ENCODE measurements around the gene NSG1.
"Not testable (repeated sequence)": the region's sequence is repeated elsewhere in the genome, so short reads cannot be mapped to it uniquely, and the experiment has no call there.

The NSG1 gene

DNA sequence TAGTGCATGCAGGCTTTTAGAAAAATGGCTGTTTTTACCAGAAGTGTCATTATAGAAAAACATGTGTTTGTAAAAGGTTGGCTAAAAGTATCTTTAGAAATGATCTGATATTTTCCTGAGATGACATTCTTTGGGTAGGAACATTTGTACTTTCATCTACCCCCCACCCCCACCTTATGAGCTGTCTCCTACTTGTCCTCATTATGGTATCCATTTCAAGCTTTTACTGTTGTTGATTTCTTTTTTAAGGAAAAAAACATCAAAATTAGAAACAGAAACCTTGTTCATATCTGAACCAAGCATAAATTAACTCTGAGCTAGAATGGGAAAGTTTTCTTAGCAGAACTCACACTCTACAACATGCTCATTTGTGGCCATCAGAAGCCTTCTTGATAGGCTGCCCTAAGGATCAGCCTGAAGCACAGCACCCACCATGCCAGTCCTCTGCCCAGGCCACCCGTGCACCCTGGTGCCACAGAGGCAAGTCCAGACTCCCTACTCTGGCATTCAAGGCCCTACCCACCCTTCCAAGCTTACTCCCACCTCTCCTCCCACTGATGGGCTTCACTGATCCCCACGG lies 49.4 kb downstream of the NSG1 start:
- DNase-seq (ENCODE audit: low spot score): no peak

DNA sequence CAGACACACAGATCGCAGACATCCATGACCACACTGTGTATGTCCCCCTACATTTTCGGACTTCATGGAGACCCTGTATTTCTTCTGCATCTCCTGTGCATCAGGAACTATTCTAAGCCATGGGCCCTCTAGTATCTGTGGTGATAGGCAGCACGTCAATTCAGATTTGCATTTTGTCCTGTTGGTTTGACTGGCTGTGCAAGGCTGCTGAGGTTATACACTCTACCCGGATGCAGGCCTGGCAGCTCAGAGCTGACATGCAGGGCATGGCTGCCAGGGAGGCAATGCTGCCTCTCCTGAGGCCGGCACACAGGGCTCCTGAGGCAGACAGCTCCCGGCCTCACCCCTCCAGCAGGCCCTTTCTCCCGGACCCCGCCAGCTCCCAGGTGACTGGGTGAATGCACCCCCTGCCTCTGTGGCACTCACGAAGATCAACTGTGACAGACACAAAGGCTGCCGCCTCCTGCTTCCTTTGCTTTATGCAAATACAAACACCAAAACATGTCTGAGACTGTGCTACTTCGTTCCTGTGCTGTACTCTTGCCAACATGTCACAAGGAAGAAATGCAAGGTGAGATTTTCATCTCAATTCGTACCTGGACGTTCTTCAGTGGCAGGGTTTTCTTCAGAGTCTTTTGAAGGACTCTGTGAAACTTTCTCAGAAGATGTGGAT lies 51.0 kb downstream of the NSG1 start:
- no peak for DNase-seq (ENCODE audit: low spot score)

DNA sequence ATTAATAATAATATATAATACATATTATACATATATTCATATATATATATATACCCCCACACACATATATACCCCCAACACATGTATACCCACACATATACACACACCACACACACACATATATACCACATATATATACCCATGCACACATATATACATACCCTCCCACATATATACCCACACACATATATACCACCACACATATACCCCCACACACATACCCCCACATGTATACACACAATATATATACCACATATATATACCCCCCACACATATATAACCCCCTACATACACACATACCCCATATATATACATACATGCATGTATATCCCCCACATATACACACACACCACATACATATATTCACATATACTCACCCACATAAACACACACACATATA lies 52.0 kb downstream of the NSG1 start:
- DNase-seq (ENCODE audit: low spot score): no peak

DNA sequence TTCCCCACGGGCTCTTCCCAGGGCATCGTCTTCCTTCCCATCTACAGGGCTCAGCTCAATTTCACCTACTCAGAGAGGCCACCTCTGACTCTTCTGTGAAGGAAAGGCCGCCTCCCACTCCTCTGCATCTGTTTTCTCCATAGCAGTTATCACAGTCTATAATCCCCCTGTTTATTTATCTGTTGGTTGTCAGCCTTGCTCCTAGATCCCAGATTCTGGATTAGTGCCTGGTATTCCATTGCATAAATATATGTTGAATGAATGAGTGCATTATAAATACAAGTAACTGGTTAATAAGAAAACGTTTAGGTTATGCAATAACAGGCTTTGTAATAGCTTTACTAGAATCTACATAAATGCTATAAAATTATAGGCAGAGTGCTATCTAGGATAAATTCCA lies 52.9 kb downstream of the NSG1 start:
- DNase-seq (ENCODE audit: low spot score): no peak

DNA sequence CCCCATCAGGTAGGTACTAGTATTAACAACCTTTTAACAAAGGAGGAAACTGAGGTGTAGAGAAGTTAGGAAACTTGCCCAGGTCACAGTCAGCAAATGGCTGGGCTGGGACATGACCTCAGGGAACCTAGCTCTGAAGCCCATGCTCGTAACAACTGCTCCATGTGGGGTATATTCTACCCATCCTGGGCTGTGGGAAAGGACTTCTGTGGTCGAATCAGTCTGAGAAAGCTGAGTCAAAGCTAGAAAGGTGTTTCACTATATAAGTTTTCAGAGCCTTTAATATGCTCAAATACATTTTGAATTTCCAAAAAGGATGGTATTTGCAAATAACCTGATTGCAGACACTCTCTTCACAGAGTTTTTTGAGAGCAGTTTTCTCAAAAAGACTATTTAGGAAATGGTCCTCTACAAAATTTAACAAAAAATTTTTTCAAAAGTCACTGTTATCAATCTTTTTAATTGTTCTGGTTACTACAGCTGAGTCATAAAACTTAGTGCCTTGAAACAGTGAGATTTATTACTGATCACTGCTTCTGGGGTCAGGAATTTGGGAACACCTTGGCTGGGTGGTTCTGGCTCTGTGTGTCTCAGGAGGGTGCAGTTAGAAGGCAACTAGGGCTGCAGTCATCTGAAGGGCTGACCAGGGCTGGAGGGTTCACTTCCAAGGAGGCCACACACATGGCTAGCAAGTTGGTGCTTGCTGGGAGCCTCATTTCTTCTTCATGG lies 53.6 kb downstream of the NSG1 start:
- DNase-seq (ENCODE audit: low spot score): no peak

DNA sequence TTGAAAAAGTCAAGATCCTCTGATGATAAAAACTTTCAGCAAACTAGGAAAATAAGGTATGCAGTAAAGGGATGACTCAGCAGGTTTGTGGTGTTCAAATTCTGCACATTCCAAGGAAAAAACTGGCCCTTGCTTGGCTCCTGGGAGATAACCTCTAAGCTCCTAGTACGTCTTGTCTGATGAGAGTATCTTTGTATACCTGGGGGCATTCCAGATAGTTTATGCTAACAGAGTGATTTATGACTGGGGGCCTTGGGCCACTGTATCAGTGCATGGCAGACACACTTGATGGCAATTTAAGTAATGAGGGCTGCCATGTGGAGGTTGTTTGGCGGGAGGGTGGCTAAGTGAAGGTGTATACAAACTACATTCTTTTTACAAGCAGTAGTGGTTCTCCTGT lies 56.9 kb downstream of the NSG1 start:
- peak; percentile 50 for DNase-seq (ENCODE audit: low spot score)

DNA sequence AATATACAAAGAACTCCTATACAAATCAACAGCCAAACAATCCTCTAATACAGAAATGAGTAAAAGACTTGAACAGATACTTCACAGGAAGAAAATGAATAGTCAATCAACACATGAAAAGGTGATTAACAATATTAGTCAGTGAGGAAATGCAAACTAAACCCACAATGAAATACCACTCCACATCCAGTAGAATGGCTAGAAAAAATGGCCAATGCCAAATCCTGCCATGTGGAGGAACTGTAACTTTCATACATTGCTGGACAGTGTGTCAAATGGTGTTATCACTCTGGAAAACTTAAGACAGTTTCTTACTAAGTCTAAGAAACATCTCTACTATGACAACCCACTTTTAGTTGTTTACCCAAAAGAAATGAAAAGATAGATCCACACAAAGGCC lies 59.5 kb downstream of the NSG1 start:
- peak; percentile 23 for DNase-seq (ENCODE audit: low spot score)

DNA sequence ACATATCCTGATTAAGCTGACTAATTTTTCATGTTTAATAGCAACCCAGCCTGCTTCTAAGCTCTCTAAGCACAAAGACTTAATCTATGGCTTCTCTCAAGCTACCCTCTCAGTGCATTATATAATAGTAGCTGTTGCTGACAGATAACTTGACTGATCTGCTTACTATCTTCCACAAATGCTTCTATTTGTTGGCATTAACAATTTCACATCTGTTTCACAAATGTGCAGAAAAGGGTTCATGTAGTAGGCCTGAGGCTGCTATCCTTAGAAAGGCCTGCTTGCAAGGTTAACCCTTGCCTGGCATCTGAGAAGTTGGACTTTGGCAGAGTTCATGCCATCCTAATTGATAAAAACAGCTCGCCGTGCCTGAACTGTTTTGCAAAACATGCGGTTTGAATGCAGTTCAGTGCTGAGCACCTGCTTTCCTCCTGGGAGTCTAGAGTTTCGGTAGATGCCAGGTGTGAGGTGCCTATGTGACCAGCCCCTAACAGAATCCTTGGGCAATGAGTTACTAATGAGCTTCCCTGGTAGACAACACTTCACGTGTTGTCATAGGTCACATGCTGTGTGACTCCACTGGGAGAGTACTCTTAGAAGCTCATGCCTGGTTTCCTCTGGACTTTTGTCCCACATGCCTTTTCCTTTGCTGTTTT lies 68.4 kb downstream of the NSG1 start:
- no peak for DNase-seq (ENCODE audit: low spot score)

DNA sequence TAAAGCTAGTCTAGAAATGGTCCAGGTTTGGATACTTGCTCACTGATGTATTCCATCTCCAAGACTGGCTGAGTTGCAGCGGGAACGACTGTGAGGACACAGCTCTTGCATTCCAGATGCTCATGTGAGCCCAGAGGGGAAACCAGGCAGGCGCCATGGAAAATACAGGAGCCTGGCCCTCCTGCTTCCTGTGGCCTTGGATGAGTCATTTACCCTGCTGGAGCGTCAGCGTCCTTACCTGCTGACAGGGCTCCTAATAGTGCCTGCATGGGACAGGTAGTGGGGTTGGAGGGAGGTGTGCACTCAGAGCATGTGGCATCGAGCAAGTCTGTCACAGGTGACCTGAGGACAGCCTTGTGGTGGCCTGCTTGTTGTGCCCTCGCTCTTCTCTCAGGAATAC lies 69.4 kb downstream of the NSG1 start:
- no peak for DNase-seq (ENCODE audit: low spot score)

DNA sequence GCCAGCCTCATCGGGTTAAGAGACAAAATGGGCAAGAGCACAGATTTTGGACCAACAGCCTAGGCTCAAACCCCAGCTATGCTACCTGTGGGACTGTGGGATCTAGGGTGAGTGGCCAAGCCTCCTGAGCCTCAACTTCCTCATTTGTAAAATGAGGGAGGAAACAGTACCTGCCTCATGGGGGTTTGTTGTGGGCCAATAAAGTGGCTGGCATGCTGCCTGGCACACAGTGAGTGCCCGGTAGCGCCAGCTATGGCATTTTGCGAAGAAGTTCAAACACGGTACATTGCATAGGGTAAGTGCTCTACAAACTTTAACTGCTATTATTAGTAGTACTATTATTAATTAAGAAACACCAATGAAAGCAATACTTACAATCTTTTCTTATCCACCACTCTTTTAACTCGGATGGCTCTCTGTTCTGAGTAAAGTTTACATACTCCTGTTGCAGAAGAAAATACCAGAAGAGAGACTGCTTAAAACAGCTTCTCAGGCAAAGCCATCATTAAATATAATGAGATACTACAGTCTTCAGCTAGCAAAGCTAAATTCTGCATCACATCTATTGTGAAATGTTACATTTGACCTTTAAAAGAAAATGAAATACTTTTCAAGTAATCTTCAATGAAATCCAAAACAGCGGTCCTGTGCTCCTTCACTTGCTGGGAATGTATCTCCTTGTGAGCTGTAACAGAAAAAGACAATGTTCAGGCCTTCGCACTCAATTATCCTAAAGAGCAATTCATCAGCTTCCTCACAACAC lies 70.1 kb downstream of the NSG1 start:
- DNase-seq (ENCODE audit: low spot score): no peak

DNA sequence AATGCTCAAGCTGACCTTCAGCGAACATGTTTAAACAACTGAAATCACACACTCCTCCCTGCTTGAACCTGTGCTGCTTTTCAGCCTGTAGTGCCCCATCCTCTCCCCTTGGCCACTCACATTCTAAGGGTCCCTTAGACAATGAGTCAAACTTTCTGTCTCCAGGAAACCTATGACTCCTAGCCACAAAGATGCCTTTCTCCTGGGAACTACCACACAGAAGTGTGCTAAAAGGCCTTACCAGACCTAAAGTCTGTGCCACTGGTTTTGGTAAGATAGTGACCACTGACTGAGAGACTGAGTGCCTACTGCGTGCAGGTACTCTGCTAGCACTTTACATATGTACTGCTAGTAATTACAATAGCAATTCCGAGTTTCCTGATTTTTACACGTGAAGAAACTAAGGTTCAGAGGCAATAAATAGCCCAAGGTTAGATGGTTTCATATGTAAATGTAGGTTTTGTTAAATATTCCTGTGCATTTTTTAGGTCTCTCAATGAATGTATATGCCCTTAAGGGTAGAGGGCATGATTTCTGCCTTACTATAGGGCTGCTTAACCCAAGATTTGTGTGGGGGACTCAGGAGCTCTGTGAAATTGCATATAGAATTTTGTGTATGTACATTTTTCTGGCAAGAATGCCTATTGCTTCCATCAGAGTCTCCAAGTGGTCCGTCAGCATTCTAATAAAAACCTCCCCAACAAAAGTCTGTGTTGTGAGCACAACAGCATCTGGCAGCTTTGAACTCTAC lies 71.1 kb downstream of the NSG1 start:
- peak; percentile 76 for DNase-seq (ENCODE audit: low spot score)

DNA sequence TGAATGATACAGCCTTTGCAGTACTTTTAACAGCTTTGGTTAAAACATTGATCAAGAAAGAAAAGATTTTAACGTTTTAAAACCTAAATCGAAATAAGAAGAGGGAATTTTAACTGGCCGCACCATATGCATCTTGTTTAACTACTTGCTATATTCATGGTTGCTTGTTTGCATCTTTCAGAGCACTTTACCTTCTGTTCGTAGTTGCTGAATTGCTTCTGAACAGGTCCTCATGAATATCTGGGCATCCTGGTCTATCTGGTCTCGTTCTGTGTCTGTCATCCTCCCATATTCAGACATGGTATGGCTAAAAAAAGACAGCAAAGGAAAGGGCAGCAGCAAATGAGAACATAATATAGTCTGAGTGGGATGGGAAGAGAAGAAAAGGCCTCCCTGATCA lies 72.3 kb downstream of the NSG1 start:
- DNase-seq (ENCODE audit: low spot score): no peak

DNA sequence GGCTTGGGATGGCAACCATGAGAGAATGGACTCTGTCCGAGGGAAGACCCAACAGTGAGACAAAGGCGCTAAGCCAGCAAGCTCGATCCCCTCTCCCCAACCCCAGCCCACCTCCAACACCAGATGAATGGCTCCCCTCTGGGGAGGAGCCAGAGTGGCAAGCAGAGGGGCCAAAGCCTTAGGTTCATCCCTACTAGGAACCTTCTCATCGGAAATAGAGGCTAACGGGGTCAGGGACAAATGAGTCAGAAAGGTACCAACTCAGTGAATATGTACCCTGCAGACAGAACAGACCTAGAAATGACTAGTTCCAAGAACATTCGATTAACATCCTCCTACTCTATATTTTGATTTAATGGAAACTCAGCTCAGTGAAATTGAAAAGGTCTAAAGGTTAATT lies 73.9 kb downstream of the NSG1 start:
- DNase-seq (ENCODE audit: low spot score): no peak

DNA sequence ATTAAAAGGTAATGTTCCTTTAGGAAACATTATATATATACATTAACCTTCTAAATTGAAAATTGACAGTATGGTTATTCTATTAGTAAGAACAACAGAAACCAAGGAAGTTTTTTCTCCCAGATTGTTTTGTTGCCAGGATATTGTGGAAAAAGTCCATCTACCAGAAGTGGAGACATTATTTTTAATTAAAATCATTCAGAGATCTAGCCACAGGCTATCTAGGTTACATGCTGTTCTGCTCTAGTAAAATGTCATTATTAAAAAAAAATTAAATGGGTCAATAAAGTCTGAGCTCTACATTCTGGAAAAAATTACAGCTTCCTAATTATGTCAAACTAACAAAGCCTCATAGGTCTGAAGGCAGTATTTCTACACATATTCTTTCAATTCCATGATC lies 74.3 kb downstream of the NSG1 start:
- no peak for DNase-seq (ENCODE audit: low spot score)

DNA sequence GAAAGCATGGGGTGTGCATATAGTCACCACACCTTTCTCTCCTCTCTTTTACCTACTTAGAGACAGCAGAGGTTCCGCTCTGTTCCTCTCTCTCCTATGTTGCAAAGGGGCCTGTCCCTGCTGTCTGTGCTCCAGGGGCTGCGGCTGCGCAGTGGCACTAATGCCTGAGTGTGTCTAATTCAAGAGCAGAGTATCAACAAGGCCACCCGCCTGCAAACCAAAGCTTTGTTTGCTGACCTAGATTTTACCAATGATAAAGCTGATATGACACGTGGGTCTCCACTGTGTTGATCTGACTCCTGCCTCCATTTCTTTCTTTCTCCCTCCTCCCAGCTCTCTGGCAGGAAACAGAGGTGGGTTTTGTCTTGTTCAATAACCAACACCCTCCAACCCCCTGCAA lies 74.9 kb downstream of the NSG1 start:
- DNase-seq (ENCODE audit: low spot score): no peak

DNA sequence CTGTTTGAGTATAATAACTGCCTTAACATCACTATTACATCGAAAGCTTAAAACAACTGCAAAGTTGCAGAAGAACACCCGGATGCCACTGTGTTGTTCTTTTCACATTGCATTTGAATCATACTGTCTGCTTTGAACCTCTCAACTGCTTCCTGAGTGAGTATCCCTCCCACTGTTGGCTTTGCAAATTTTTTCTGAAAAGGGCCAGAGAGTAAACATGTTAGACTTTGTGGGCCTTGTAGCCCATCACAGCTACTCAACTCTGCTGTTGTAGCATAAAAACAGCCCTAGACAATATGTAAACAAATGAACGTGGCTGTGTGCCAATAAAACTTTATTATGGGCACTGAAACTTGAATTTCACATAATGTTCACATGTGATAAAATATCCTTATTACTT lies 76.1 kb downstream of the NSG1 start:
- DNase-seq (ENCODE audit: low spot score): no peak

DNA sequence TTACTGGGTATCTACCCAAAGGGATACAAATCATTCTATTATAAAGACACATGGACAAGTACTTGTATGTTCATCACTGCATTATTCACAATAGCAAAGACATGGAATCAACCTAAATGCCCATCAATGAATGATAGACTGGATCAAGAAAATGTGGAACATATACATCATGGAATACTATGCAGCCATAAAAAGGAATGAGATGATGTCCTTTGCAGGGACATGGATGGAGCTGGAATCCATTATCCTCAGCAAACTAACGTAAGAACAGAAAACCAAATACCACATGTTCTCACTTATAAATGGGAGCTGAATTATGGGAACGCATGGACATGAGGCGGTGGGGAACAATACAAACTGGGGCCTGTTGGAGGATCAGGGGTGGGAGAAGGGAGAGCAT lies 78.3 kb downstream of the NSG1 start:
- DNase-seq (ENCODE audit: low spot score): not testable (repeated sequence)

All from AG08395 (cell line).